HG02571 (cell line): ENCODE data around the gene HMCN1.
"Not testable (repeated sequence)": the region's sequence is repeated elsewhere in the genome, so short reads cannot be mapped to it uniquely, and the experiment has no call there.

ENCODE experiments used
- ATAC-seq: cut with Tn5 transposase; IDR thresholded peaks from one replicate; pipeline ENCODE4 v1.9.1; 2021; ENCODE audit warnings: mild to moderate bottlenecking, moderate library complexity; ENCODE audit not compliant: unreplicated experiment

The HMCN1 gene

GRCh38 chr1:185846672-185847444, 112.7 kb downstream of the HMCN1 start:
- no peak for ATAC-seq

GRCh38 chr1:185849014-185849413, 114.8 kb downstream of the HMCN1 start:
- no peak for ATAC-seq

DNA sequence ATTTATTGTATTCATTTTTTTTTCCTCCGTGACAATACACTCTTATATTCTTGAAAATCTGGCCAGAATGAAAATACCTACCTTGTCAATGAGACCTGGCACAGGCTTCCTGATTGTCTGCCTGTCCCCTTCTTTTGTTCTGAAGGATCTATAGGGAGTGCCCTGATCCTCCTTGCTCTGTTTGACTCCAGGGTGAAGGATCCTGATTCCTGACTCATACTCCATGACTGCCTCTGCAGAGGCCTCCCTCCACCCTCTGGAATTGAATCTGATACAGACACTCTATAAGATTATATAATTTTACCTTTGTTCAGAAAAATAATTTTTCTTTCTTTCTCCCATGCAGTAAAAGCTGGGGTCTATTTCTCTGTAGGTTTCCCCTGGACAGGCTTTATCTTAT, 116.2 kb downstream of the HMCN1 start:
- ATAC-seq = no peak

- ATAC-seq = no peak
Observed at GRCh38 chr1:185853739-185854138, 119.5 kb downstream of the HMCN1 start.

GRCh38 chr1:185856482-185856881, 122.3 kb downstream of the HMCN1 start:
- no peak for ATAC-seq

DNA sequence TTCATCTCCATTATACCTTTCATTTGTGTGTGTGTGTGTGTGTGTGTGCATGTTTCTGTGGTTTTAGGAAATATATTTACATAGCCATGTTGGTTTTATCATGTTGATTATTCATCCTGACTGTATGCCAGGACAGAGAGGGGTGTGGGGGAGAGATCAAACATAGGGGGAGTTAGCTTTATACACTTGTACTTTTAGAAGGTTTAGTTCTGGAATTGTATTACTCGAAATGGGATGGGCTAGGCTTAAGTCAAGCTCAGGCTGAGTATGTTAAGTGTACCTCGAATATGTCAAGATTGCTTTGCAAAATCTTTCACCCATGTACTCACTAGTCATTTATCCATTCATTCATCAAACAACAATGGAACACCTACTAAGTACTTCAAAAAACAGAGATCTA, 123.3 kb downstream of the HMCN1 start:
- no peak for ATAC-seq

DNA sequence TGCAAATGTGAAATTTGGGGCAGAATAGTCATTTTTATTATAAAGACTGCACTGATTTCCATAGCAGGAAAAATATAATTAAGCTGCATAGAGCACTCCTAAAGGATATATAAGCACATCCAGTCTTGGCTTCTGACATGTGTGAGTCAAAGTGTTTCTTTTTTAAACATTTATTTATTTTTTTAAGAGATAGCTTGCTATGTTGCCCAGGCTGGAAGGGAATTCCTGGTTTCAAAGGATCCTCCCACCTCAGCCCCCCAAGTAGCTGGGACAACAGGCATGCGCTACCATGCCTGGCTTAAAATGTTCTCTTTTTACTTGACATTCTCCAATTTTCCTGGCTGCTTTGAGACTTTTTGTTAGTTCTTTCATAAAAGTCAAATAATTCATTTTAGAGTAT, 126.1 kb downstream of the HMCN1 start:
- no peak for ATAC-seq

- no peak for ATAC-seq
Observed at GRCh38 chr1:185860859-185861258, 126.7 kb downstream of the HMCN1 start.

- no peak for ATAC-seq
Observed at GRCh38 chr1:185861630-185862029, 127.4 kb downstream of the HMCN1 start.

- ATAC-seq = no peak
Observed at GRCh38 chr1:185862235-185862634, 128.0 kb downstream of the HMCN1 start.

- ATAC-seq = no peak
Observed at GRCh38 chr1:185864331-185864730, 130.1 kb downstream of the HMCN1 start.

DNA sequence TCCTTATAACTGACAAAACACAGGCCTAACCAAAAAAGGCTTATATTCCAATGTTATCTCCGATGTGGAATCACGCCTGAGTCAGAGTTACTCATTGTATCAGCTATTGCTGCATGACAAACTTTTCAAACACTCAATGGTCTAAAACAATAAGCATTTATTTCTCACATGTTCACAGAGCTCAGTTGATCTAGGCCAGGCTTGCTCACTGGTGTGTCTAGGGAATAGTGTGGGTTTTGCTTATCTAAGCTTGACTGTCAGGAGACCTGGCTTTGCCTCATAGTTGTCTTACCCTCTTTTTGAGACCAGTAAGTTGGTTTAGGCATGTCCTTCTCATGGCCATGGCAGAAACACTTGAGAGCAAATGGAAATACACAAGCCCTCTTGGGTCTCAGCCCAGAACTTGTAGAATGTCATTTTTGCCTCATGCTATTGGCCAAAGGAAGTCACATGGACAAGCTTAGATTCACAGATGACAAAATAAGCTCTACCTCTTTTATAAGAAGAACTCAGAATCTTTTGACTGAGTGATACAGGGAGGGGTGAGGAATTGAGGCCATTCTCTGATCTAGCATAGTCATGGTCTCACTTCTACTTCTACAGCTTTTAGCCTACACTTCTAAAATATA, 130.8 kb downstream of the HMCN1 start:
- no peak for ATAC-seq

DNA sequence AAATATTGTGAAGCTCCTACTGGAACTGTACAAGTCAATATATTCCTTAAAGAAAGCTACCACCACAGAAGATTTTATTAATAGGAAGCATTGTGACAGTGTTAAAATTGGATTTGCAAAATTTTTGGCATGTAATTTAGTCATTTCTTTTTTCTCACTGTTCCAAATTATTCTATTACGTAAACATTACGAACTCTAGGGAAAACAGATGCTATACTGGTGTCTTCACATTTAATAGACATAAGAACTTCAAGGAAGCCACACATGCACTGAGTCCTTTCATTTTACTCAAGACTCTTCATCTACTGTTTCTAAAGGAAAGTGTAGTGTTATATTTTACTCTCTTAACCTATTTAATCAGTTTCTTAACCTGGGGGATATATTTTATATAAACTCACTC, 135.4 kb downstream of the HMCN1 start:
- no peak for ATAC-seq

GRCh38 chr1:185871627-185872150, 137.5 kb downstream of the HMCN1 start:
- no peak for ATAC-seq

DNA sequence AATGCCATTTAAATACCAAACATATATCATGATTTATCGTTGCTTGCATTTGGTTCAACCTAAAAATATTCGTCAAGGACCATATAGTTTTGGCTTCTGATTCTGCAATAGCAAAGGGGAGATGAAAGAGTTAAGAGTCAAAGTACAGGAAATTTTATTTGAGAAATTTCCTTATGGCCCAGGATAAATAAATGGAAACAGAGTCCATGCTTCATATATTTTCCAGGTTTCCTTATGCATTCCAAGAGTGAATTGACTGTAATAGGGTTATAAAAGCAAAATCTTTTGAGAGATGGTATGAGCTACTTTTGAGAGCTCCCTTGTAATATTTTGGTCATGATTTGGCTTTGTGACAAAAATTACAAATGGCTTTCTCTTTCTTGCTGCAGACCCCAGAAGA, 140.1 kb downstream of the HMCN1 start:
- no peak for ATAC-seq

DNA sequence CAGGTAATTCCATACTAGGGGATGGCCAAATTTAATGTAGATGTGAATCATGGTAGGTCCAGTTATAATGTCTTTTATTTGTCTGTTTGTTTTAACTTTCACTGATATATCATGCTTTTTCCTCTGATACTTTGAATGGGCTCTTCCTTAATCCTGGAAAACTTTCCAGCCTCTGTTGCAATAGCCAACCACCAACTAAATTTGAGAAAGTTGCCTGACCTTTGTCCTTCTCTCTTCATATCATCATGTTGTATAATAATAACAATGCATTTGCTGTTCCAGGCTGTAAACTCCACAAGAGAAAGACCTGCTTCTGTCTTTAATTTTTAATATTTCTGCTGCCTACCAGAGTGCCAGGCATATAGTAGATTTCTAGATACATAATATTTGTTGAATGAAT, 146.1 kb downstream of the HMCN1 start:
- no peak for ATAC-seq

DNA sequence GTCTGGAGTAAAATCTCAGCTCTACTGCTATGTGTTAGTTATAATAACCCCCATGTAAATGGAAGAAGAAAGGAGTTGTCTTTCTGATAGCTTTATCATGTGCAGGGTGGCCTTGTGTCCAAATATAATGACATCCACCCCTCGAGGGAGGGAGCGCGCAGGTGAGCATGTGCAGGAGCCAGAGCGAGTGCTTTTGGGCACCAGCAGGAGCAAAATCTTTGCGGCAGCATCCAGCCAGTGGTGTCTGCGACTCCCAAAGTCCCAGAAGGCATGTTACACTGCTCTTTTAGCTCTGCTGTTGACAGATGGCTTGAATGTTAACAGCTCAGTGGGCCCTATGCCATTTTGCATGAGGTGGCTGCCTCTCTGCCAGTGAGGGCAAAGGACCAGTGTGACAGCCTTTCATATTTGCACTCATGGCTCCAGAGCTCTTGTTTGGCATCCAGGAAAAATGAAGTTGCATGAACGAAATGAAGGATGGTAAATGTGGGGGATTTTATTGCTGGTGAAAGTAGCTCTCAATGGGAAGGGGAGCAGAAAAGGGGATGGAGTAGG, 146.7 kb downstream of the HMCN1 start:
- ATAC-seq = no peak

DNA sequence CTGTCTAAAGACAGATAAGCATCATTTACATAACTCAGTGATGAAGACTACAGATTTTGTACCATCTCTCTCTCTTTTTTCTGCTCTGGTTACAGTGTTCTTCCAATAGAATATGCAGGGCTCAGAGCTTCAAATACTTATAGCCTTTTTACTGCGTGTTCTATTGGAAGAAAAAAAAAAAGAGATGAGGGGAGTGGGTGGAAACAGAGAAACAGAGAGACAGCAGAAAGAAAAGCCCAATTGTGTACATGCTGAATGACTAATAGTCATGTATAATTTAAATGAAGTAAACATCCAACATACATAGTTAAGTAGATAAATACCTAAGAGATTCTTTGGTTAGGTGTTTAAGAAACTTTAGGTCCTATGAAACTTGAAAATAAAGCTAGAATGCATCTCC, 151.9 kb downstream of the HMCN1 start:
- ATAC-seq = no peak

DNA sequence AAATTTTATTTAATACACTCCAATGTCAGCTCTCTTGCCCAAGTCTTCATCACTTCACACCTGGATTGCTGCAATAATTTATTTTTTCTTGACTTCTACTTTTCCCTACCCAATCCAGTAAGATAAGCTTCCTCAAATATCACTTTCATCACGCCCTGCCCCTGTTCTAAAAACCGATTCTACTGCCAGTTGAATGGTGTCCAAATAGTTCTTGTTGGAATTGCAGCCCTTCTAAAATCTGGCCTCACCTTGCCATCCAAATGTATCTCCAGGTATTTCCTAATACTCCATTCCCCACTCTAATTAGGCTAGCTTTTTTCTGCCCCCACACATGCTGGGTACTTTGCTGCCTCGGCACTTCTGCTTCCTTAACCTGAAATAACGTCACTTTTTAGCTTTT, 152.5 kb downstream of the HMCN1 start:
- ATAC-seq = no peak

GRCh38 chr1:185892831-185893403, 158.7 kb downstream of the HMCN1 start:
- not testable (repeated sequence) for ATAC-seq

- no peak for ATAC-seq
Observed at GRCh38 chr1:185894791-185895190, 160.6 kb downstream of the HMCN1 start.
